Measurements from ENCODE around the gene TTC27. TPM values are rescaled to one million over a fixed set of nuclear protein-coding genes. Genes with fewer than 3 reads are reported as not detected.

TTC27 gene
- total and polyA plus RNA-seq, 2 of the 13 experiments (the other 11 are each of a cell fraction or from before 2014, with no cell fraction given), result 26.7 to 44.7 TPM

DNA sequence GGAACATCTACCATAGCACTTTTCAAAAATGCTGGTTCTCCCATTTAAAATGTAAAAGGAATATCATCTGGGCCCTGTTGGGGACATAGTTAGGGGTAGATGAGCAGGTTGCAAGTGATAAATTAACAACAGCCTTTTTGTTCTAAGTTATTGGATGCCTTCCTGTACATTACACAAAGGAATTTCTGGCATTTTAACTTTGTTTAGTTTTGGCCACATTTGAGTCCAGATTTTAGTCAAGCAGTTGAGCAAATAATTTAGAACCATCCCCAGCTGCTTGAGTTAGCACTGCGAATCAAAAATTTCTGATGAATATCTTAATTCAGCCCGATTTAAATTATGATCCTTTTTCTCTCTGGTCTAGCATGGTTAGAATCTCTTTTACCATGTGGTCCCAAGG lies 124.4 kb downstream of the TTC27 start:
- Histone ChIP-seq H3K36me3 (replicated peaks in 1 of 2; ENCODE audit: control insufficient read depth in 1 of 2, insufficient read depth in 2 of 2, low read length in 2 of 2) (no peaks in the 10 kb centered on the region; a peak in 4 of 5 replicates), H3K79me2 (ENCODE audit: insufficient read depth, low read length) (no peaks in the 10 kb centered on the region), H2AFZ (ENCODE audit: low read length) (no peak overlapping the region), H3K4me3 (replicated peaks in 1 of 3; ENCODE audit: insufficient read depth in 1 of 3, low read depth in 2 of 3, low read length in 3 of 3) (peak overlapping the region in 1 of 3 experiments; percentile 10; a peak in 1 of 6 replicates), H3K27ac (ENCODE audit: extremely low read length, insufficient read depth, low read length) (peak overlapping the region; percentile 37), H3K4me1 (ENCODE audit: insufficient read depth, low read length) (peaks cover 29% of the 10 kb centered on the region), H3K9me3 (ENCODE audit: low read length) (no peaks in the 10 kb centered on the region), H4K20me1 (ENCODE audit: insufficient read depth, low read length) (no peaks in the 10 kb centered on the region), H3K27me3 (ENCODE audit: control insufficient read depth in 1 of 2, insufficient read depth in 2 of 2, low read length in 2 of 2) (no peaks in the 10 kb centered on the region), H3K4me2 (ENCODE audit: low read depth, low read length) (peak overlapping the region; percentile 52), H3K9ac (ENCODE audit: insufficient read depth, low read depth, low read length) (no peak overlapping the region)
- FAIRE-seq (no peak), ATAC-seq (peak; percentile 90), DNase-seq (ENCODE audit: low spot score) (peak; percentile 79)
- in situ Hi-C loops (cut with HindIII; ENCODE audit: extremely low pct_ligation_motif_present, low pct_unique_long_range_greater_than_20kb), result loop anchor here (25.0 kb wide), 1 partner anchor 835 kb away; the partner anchor contains the start of gene FAM98A
- CTCF ChIA-PET (ENCODE audit: low intra/inter-chr PET ratio, low total read pairs), result no interaction called here
- intact Hi-C loops (cut with micrococcal nuclease; ENCODE audit: unreplicated experiment), result no loop called here
- 42% methylated on average over 2 of the region's 2 CpGs for WGBS (ENCODE audit: low lambda C conversion rate)
- POLR2A ChIA-PET, result no interaction called here
- no TSS peak for BruUV-seq (replicated peaks)
- TF ChIP-seq, protein P1, sequence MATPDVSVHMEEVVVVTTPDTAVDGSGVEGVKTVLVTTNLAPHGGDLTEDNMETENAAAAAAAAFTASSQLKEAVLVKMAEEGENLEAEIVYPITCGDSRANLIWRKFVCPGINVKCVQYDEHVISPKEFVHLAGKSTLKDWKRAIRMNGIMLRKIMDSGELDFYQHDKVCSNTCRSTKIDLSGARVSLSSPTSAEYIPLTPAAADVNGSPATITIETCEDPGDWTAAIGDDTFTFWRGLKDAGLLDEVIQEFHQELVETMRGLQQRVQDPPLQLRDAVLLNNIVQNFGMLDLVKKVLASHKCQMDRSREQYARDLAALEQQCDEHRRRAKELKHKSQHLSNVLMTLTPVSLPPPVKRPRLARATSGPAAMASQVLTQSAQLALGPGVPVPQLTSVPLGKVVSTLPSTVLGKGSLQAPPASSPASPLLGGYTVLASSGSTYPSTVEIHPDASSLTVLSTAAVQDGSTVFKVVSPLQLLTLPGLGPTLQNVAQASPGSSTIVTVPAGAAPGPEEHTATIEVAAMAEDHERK (CRISPR knock-in tag; IDR thresholded peaks at IDR 0.05; ENCODE audit: low read depth), result no peak
- TF ChIP-seq PAXIP1 (CRISPR knock-in tag; conservative IDR thresholded peaks at IDR 0.05), result peak; percentile 37; the same call in 1 of the 2 replicates
- 0 out of 4 replicates have a peak, but pooled peaks of 1 of the 2 experiments have one; percentile 37 for TF ChIP-seq EP300 (IDR thresholded peaks at IDR 0.05; ENCODE audit: low read depth in 2 of 2, low read length in 2 of 2)
- no peak for TF ChIP-seq EP300 (CRISPR knock-in tag; IDR thresholded peaks at IDR 0.05; ENCODE audit: borderline replicate concordance)
- TF ChIP-seq LCORL (IDR thresholded peaks at IDR 0.05), result no peak
- TF ChIP-seq LCORL (CRISPR knock-in tag; IDR thresholded peaks at IDR 0.05), result peak; percentile 34; the same call in 1 of the 2 replicates
- no peak for TF ChIP-seq ZFP90 (CRISPR knock-in tag; IDR thresholded peaks at IDR 0.05; ENCODE audit: borderline replicate concordance)
- TF ChIP-seq ZSCAN30 (CRISPR knock-in tag; IDR thresholded peaks at IDR 0.05), result no peak
- TF ChIP-seq ZNF704 (CRISPR knock-in tag; IDR thresholded peaks at IDR 0.05; ENCODE audit: borderline replicate concordance), result no peak
- no peak for TF ChIP-seq ZFP41 (CRISPR knock-in tag; IDR thresholded peaks at IDR 0.05; ENCODE audit: borderline replicate concordance)
- no peak for TF ChIP-seq KAT7 (CRISPR knock-in tag; IDR thresholded peaks at IDR 0.05; ENCODE audit: borderline replicate concordance)
- 0 out of 2 replicates have a peak, but pooled peaks have one; percentile 28 for TF ChIP-seq GATAD2A (CRISPR knock-in tag; IDR thresholded peaks at IDR 0.05)
- TF ChIP-seq XRCC5 (optimal IDR thresholded peaks at IDR 0.05; ENCODE audit: low read length), result no peak
- no peak for TF ChIP-seq NFYB (CRISPR knock-in tag; IDR thresholded peaks at IDR 0.05)
- no peak for TF ChIP-seq ZNF598 (CRISPR knock-in tag; IDR thresholded peaks at IDR 0.05; ENCODE audit: borderline replicate concordance)
- TF ChIP-seq NCOA2 (CRISPR knock-in tag; IDR thresholded peaks at IDR 0.05), result 0 out of 2 replicates have a peak, but pooled peaks have one; percentile 15
- TF ChIP-seq, protein P2, sequence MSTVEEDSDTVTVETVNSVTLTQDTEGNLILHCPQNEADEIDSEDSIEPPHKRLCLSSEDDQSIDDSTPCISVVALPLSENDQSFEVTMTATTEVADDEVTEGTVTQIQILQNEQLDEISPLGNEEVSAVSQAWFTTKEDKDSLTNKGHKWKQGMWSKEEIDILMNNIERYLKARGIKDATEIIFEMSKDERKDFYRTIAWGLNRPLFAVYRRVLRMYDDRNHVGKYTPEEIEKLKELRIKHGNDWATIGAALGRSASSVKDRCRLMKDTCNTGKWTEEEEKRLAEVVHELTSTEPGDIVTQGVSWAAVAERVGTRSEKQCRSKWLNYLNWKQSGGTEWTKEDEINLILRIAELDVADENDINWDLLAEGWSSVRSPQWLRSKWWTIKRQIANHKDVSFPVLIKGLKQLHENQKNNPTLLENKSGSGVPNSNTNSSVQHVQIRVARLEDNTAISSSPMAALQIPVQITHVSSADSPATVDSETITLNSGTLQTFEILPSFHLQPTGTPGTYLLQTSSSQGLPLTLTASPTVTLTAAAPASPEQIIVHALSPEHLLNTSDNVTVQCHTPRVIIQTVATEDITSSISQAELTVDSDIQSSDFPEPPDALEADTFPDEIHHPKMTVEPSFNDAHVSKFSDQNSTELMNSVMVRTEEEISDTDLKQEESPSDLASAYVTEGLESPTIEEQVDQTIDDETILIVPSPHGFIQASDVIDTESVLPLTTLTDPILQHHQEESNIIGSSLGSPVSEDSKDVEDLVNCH (CRISPR knock-in tag; IDR thresholded peaks at IDR 0.05), result no peak

Data from HepG2 (cell line).